ENCODE results near the gene WDR46.

GRCh38 chr6:33236852-33237251 lies 52.2 kb downstream of the WDR46 start:
- TF ChIP-seq CTCF (IDR thresholded peaks at IDR 0.05) (no peak), EP300 (IDR thresholded peaks at IDR 0.05) (no peak), POLR2A (IDR thresholded peaks at IDR 0.05) (no peak)

Measured in sigmoid colon (tissue), 4 donors.